Right lobe of liver (tissue), 6 donors: Measurements from ENCODE around the gene HAVCR2. TPM values are rescaled to one million over a fixed set of nuclear protein-coding genes. Genes with fewer than 3 reads are reported as not detected.

ENCODE experiments used
- ATAC-seq, 4 donors: fragments of 200-7000 bp; cut with Tn5 transposase; one replicate each; pipeline ENCODE4 v1.9.1; 2020; ENCODE audit warnings: mild to moderate bottlenecking in 4 of 4, moderate library complexity in 4 of 4
- DNase-seq, 3 donors: peaks; one replicate each; pipeline ENCODE4 v3.0.0-alpha.2; 2020
- H3K27ac ChIP-seq, 3 donors: fragments of 200-600 bp; one replicate each; pipeline ENCODE4 v1.8.0; 2022
- H3K27me3 ChIP-seq, 2 donors: fragments of 200-600 bp; one replicate each; pipeline ENCODE4 v1.8.0; 2022
- H3K36me3 ChIP-seq, 4 donors: fragments of 200-600 bp; sonication (generic) in 1 of 4; one replicate each; pipeline versions ENCODE4 v1.5.1 to v1.8.0; 2017 to 2022; ENCODE audit warnings: control low read depth in 1 of 4
- H3K4me1 ChIP-seq, 4 donors: fragments of 200-600 bp; sonication (generic) in 1 of 4; one replicate each; pipeline versions ENCODE4 v1.5.1 to v1.8.0; 2017 to 2022; ENCODE audit warnings: control low read depth in 1 of 4
- H3K4me3 ChIP-seq, 3 donors: fragments of 200-600 bp; one replicate each; pipeline ENCODE4 v1.8.0; 2022
- H3K9me3 ChIP-seq, 4 donors: fragments of 200-600 bp; sonication (generic) in 1 of 4; one replicate each; pipeline versions ENCODE4 v1.5.1 to v1.8.0; 2017 to 2022; ENCODE audit warnings: control low read depth in 1 of 4
- CTCF ChIP-seq, 4 donors: fragments of 200-600 bp in 3 of 4; fragments of 450-650 bp in 1 of 4; IDR thresholded peaks; one replicate each; pipeline versions ENCODE4 v1.5.1 to v1.8.0; 2016 to 2022; ENCODE audit warnings: antibody characterized with exemption in 4 of 4, mild to moderate bottlenecking in 2 of 4
- POLR2A ChIP-seq: fragments of 450-650 bp; IDR thresholded peaks from one replicate; pipeline ENCODE4 v1.6.1; 2017; ENCODE audit warnings: antibody characterized with exemption, mild to moderate bottlenecking
- WGBS: methylation state at CpG from one replicate; pipeline ENCODE4 v1.1.6; 2018; ENCODE audit warnings: low coverage, low lambda C conversion rate; ENCODE audit not compliant: insufficient coverage; ENCODE audit errors: missing lambda C conversion rate; 5-methylcytosine and 5-hydroxymethylcytosine counted together
- intact Hi-C, 2 donors: fragments of 100-400 bp; cut with DNase I; formaldehyde crosslinking; loops; one replicate each; pipeline versions ENCODE4 v1.11.2 to v1.14.1; 2022
- total RNA-seq, 6 experiments: library from RNA; depleted of rRNA in 2 of 6; stranded (reverse); fragments of >200 nt in 2 of 6; fragmentation: NEBNext Ultra II Directional in 3 of 6; extraction: Animal tissue kit (Norgen Biotek cat#: 25700) in 3 of 6; gene quantifications; one replicate each; pipeline versions ENCODE4 v1.1.0 to v1.2.4, GENCODE V29; 2016 to 2023
- donor health status: DM: no; HTN: yes; CAD: no.
- donor health status: DM: no; HTN: no; CAD: no.
- donor health status: DM: no; HTN: no; CAD: no.
- donor health status: DM: no; HTN: yes; CAD: no.
- donor health status: DM: no; HTN: yes; CAD: no.

The HAVCR2 gene
- total RNA-seq, 6 experiments from 2014 or later: 2.6 to 9.4 (median 3.3) TPM

GRCh38 chr5:157046041-157046440 is 62.8 kb downstream of the HAVCR2 start:
- peak in 1 of 3 donors; percentile 26 for DNase-seq
- TF ChIP-seq CTCF (IDR thresholded peaks at IDR 0.05) (no peak), POLR2A (no peak)
- Histone ChIP-seq H3K27ac (no peak overlapping the region), H3K9me3 (no peaks in the 10 kb centered on the region), H3K36me3 (no peaks in the 10 kb centered on the region), H3K4me1 (no peaks in the 10 kb centered on the region), H3K27me3 (no peaks in the 10 kb centered on the region), H3K4me3 (no peak overlapping the region)
- peak; percentile 17 to 92 (median 42) for ATAC-seq
- intact Hi-C loops: no loop called here
- WGBS: 97% methylated on average over 3 of the region's 3 CpGs

GRCh38 chr5:157045601-157046000 is 63.2 kb downstream of the HAVCR2 start:
- H3K27ac ChIP-seq: no peak overlapping the region
- 73% methylated on average over 3 of the region's 3 CpGs for WGBS
- no peak for DNase-seq
- no peak for ATAC-seq
- no peaks in the 10 kb centered on the region for H3K9me3 ChIP-seq
- H3K4me3 ChIP-seq: no peak overlapping the region
- H3K27me3 ChIP-seq: no peaks in the 10 kb centered on the region
- intact Hi-C loops: no loop called here
- no peaks in the 10 kb centered on the region for H3K4me1 ChIP-seq
- no peaks in the 10 kb centered on the region for H3K36me3 ChIP-seq
- TF ChIP-seq POLR2A (no peak), CTCF (IDR thresholded peaks at IDR 0.05) (no peak)

- intact Hi-C loops: no loop called here
- 74% methylated on average over 4 of the region's 5 CpGs for WGBS
Measured at GRCh38 chr5:157038568-157039187, 70.2 kb downstream of the HAVCR2 start.

More at GRCh38 chr5:157038568-157039187, 70.2 kb downstream of the HAVCR2 start:
- Histone ChIP-seq H3K4me1 (no peaks in the 10 kb centered on the region), H3K27ac (no peak overlapping the region), H3K9me3 (no peaks in the 10 kb centered on the region), H3K27me3 (no peaks in the 10 kb centered on the region), H3K4me3 (no peak overlapping the region), H3K36me3 (no peaks in the 10 kb centered on the region)
- DNase-seq (no peak), ATAC-seq (no peak)
- no peak for TF ChIP-seq CTCF (IDR thresholded peaks at IDR 0.05)
- no peak for TF ChIP-seq POLR2A

Other genes with a start within 250 kb of the HAVCR2 start
- 10 to 100 TPM in 2 of 6 experiments, 1 to 10 TPM in 2, under 1 TPM in 2; 0.31 to 16.3 (median 4.8) TPM for gene TIMD4, start 145.8 kb downstream of the HAVCR2 start, total RNA-seq
- gene HAVCR1, start 49.9 kb downstream of the HAVCR2 start, total RNA-seq: under 1 TPM in 3 of 6 experiments, not detected in 3; 0.25 to 0.78 (median 0.42) TPM
- 1 to 10 TPM; 3.5 to 6.1 (median 5.2) TPM for gene MED7, start 33.8 kb upstream of the HAVCR2 start, total RNA-seq
- gene GARIN3, start 57.2 kb upstream of the HAVCR2 start, total RNA-seq: not detected
- gene ITK, start 71.8 kb upstream of the HAVCR2 start, total RNA-seq: 1 to 10 TPM in 2 of 6 experiments, under 1 TPM in 4; 0.35 to 1.2 (median 0.74) TPM
- 10 to 100 TPM; 20.6 to 89.1 (median 49.6) TPM for gene CYFIP2, start 157.1 kb upstream of the HAVCR2 start, total RNA-seq